Astrocyte (in vitro differentiated cells and primary cell): ENCODE data around the gene LETMD1. TPM values are rescaled to one million over a fixed set of nuclear protein-coding genes. Genes with fewer than 3 reads are reported as not detected.
A peak's percentile ranks its signal among the peaks of the same experiment; 100 is the strongest.

Experiments used
- DNase-seq: peaks from one replicate; pipeline ENCODE4 v3.0.0-alpha.2; 2010; ENCODE audit warnings: low read depth
- FAIRE-seq: peaks from 2 replicates; lab custom pipeline; 2011; peaks lifted over from hg19 to GRCh38; lab: Jason Lieb, UNC
- H2AFZ ChIP-seq: 2 replicates; pipeline ENCODE4 v1.6.0; 2012; ENCODE audit warnings: low read depth, low read length, inconsistent platforms
- H3K27ac ChIP-seq: 2 replicates; pipeline ENCODE4 v1.5.1; 2011; ENCODE audit warnings: low read depth, low read length, inconsistent platforms
- H3K27me3 ChIP-seq: 2 replicates; pipeline ENCODE4 v1.6.0; 2011; ENCODE audit warnings: low read length, inconsistent platforms; ENCODE audit not compliant: insufficient read depth
- H3K36me3 ChIP-seq: 2 replicates; pipeline ENCODE4 v1.5.1; 2011; ENCODE audit warnings: low read length, inconsistent platforms; ENCODE audit not compliant: insufficient read depth
- H3K4me1 ChIP-seq: 2 replicates; pipeline ENCODE4 v1.5.1; 2011; ENCODE audit warnings: low read length, inconsistent platforms; ENCODE audit not compliant: insufficient read depth
- H3K4me2 ChIP-seq: 2 replicates; pipeline ENCODE4 v1.6.0; 2012; ENCODE audit warnings: low read length, inconsistent platforms
- H3K4me3 ChIP-seq: 2 replicates; pipeline ENCODE4 v1.5.1; 2011; ENCODE audit warnings: low read depth, mild to moderate bottlenecking, low read length, inconsistent platforms; ENCODE audit not compliant: insufficient read depth
- H3K79me2 ChIP-seq: 2 replicates; pipeline ENCODE4 v1.6.0; 2012; ENCODE audit warnings: mild to moderate bottlenecking, low read length, inconsistent platforms; ENCODE audit not compliant: insufficient read depth
- H3K9ac ChIP-seq: 2 replicates; pipeline ENCODE4 v1.6.0; 2012; ENCODE audit warnings: mild to moderate bottlenecking, low read length, inconsistent platforms
- H3K9me3 ChIP-seq: 2 replicates; pipeline ENCODE4 v1.5.1; 2012; ENCODE audit warnings: low read depth, mild to moderate bottlenecking, low read length, inconsistent platforms; ENCODE audit not compliant: insufficient read depth
- H4K20me1 ChIP-seq: 2 replicates; pipeline ENCODE4 v1.6.0; 2012; ENCODE audit warnings: low read length, inconsistent platforms; ENCODE audit not compliant: insufficient read depth
- H3K27ac Mint-ChIP-seq: one replicate; pipeline ENCODE4 v1.8.0; 2021; ENCODE audit warnings: mild to moderate bottlenecking, mixed read lengths; ENCODE audit not compliant: unreplicated experiment
- H3K27me3 Mint-ChIP-seq: one replicate; pipeline ENCODE4 v1.8.0; 2021; ENCODE audit warnings: low read depth, mixed read lengths; ENCODE audit not compliant: unreplicated experiment
- H3K36me3 Mint-ChIP-seq: one replicate; pipeline ENCODE4 v1.8.0; 2021; ENCODE audit warnings: low read depth, mixed read lengths; ENCODE audit not compliant: unreplicated experiment
- H3K4me1 Mint-ChIP-seq: one replicate; pipeline ENCODE4 v1.8.0; 2021; ENCODE audit warnings: low read depth, mixed read lengths; ENCODE audit not compliant: unreplicated experiment
- H3K4me3 Mint-ChIP-seq: one replicate; pipeline ENCODE4 v1.8.0; 2021; ENCODE audit warnings: mild to moderate bottlenecking, moderate library complexity, mixed read lengths; ENCODE audit not compliant: unreplicated experiment
- H3K9me3 Mint-ChIP-seq: one replicate; pipeline ENCODE4 v1.8.0; 2021; ENCODE audit warnings: mild to moderate bottlenecking, mixed read lengths; ENCODE audit not compliant: unreplicated experiment
- CTCF ChIP-seq: IDR thresholded peaks from 2 replicates; pipeline ENCODE4 v1.5.1; 2011; ENCODE audit warnings: low read depth, mild to moderate bottlenecking, inconsistent platforms, low read length, moderate library complexity; ENCODE audit not compliant: insufficient read depth
- EZH2 ChIP-seq: IDR thresholded peaks from 2 replicates; pipeline ENCODE4 v1.6.1; 2012; ENCODE audit warnings: mild to moderate bottlenecking, low read length, inconsistent platforms; ENCODE audit not compliant: insufficient read depth
- total RNA-seq: library from RNA; stranded (reverse); gene quantifications from 2 replicates; pipeline ENCODE4 v1.2.1, GENCODE V29; 2021

The LETMD1 gene
- total RNA-seq, 1 donor from 2014 or later, result 25.2 TPM

DNA sequence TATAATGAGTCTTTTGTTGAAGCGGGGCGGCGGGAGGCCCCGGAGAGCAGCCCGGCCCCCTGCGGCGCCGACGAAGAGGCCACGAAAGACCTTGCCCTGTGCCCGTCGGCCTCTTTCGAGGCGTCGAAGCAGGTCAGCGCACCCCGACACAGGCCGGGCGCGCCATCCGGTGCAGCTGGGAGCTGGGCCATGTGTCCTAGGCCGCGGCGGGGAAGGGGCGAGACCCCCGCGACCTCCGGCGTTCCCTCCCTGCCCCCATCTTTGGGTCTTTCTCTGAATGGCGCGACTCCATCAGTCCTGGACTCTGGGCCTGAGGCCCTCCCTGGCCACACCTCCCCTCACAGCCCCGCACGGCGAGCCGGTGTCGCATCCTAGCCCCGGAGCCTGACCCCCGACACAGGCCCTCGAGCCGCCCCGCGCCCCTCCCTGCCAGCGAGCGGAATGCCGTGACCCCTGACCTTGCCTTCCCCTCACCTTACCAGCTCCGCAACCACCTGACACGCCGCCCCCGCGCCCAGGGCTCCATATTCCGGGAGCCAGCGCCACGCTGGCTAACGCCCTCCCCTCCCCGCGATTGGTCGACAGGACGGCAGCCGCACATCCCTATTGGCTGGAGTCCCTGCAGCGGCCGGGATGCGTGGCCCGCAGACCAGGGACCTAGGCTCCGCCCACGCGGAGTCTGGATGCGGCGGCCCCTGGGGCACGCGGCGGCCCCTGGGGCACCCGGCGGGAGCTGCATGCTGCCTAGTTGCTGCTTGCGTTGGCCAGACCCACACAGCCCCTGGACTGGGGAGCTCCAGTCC lies 22.1 kb upstream of the LETMD1 start, which contains the start of gene SLC11A2:
Gene SLC11A2, minus strand, starts transcription at position 549 of the 803 bp plus-strand sequence. CDS start 15,656 bp downstream, outside the sequence.
- Histone ChIP-seq H3K4me3 (peak within 1 kb of the TSS; percentile 76), H3K36me3 (no peaks in the 10 kb centered on the region), H3K9me3 (no peaks in the 10 kb centered on the region), H3K79me2 (peaks cover 44% of the 10 kb centered on the region), H3K27me3 (no peaks in the 10 kb centered on the region), H3K27ac (peak within 1 kb of the TSS; percentile 86), H2AFZ (peak within 1 kb of the TSS; percentile 98), H3K9ac (peak within 1 kb of the TSS; percentile 88), H4K20me1 (peaks cover 15% of the 10 kb centered on the region), H3K4me1 (peaks cover 21% of the 10 kb centered on the region), H3K4me2 (peak within 1 kb of the TSS; percentile 97)
- no peak for TF ChIP-seq EZH2
- no peak for TF ChIP-seq CTCF
- DNase-seq (peak; percentile 84), FAIRE-seq (no peak)
- Mint-ChIP-seq H3K27ac (peak within 1 kb of the TSS; percentile 84), H3K9me3 (no peaks in the 10 kb centered on the region), H3K27me3 (peaks cover 3% of the 10 kb centered on the region), H3K4me1 (peaks cover 17% of the 10 kb centered on the region), H3K4me3 (peak within 1 kb of the TSS; percentile 93), H3K36me3 (no peaks in the 10 kb centered on the region)

DNA sequence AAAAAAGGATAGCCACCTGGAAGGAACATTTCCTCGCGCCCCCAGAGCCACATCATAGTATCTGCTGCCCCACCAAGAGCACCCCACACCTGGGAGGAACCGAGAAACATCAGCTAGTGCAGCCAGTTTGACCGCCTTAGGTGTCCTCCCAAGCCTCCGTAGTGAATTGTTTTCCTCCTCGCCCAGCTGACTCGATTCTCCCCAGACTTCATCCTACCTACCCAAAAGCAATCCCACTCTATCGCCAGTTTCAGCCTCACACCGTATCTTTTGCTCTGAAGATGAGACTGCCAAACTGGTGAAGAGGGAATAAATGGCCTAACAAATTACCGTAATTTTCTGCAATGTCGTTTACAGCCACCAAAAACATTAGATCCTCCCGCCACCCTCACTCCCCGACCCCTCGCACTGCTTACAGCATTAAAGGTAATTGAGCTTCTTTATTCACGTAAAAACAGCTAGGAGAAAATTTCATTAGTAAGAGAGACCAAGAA lies 20.7 kb upstream of the LETMD1 start:
- peaks cover 21% of the 10 kb centered on the region for H3K4me1 ChIP-seq
- no peaks in the 10 kb centered on the region for H3K27me3 ChIP-seq
- H3K4me3 ChIP-seq, result no peak overlapping the region
- Mint-ChIP-seq H3K4me3 (peak overlapping the region; percentile 51), H3K4me1 (peaks cover 14% of the 10 kb centered on the region), H3K9me3 (no peaks in the 10 kb centered on the region), H3K36me3 (no peaks in the 10 kb centered on the region), H3K27me3 (peaks cover 3% of the 10 kb centered on the region), H3K27ac (no peak overlapping the region)
- DNase-seq (no peak), FAIRE-seq (no peak)
- H4K20me1 ChIP-seq, result peaks cover 4% of the 10 kb centered on the region
- peaks cover 31% of the 10 kb centered on the region for H3K79me2 ChIP-seq
- no peak for TF ChIP-seq EZH2
- no peak for TF ChIP-seq CTCF
- no peak overlapping the region for H3K27ac ChIP-seq
- H3K4me2 ChIP-seq, result no peak overlapping the region
- H3K36me3 ChIP-seq, result no peaks in the 10 kb centered on the region
- H3K9me3 ChIP-seq, result no peaks in the 10 kb centered on the region
- H3K9ac ChIP-seq, result no peak overlapping the region
- no peak overlapping the region for H2AFZ ChIP-seq
